ENCODE data around the gene FLT1. TPM values are rescaled to one million over a fixed set of nuclear protein-coding genes. Genes with fewer than 3 reads are reported as not detected.

Gene FLT1
- total RNA-seq, 1 experiment from 2014 or later: not detected

DNA sequence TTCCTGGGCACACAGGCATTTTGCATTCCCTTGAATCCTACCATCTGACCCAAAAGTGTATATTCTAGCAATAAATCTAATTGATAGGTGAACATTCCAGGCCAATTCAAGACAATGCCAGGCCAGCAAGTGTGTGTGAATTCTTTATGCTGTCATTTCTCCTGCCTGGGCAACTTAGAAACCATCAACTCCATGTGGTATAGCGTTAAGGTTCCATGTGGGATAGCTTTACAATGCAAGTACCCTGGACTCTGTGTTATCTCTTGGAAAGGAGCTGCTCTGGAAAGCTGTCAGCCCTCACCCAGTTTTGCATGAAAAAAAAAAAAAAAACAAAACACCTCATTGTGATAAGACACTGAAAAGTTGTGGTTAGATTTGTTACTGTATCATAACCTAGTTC, 15.6 kb upstream of the FLT1 start:
- CTCF ChIA-PET: no interaction called here
- intact Hi-C loops (cut with micrococcal nuclease; ENCODE audit: unreplicated experiment): no loop called here
- Mint-ChIP-seq H3K36me3 (ENCODE audit: insufficient read depth, unreplicated experiment) (no peaks in the 10 kb centered on the region), H3K27me3 (ENCODE audit: unreplicated experiment) (peaks cover 14% of the 10 kb centered on the region), H3K9me3 (ENCODE audit: low read depth, unreplicated experiment) (no peaks in the 10 kb centered on the region), H3K4me1 (ENCODE audit: low read depth, unreplicated experiment) (no peaks in the 10 kb centered on the region), H3K4me3 (ENCODE audit: low read depth, unreplicated experiment) (no peak overlapping the region), H3K27ac (ENCODE audit: unreplicated experiment) (no peak overlapping the region)
- no TSS peak for BruUV-seq (replicated peaks)
- DNase-seq: no peak
- TF ChIP-seq, protein P1, sequence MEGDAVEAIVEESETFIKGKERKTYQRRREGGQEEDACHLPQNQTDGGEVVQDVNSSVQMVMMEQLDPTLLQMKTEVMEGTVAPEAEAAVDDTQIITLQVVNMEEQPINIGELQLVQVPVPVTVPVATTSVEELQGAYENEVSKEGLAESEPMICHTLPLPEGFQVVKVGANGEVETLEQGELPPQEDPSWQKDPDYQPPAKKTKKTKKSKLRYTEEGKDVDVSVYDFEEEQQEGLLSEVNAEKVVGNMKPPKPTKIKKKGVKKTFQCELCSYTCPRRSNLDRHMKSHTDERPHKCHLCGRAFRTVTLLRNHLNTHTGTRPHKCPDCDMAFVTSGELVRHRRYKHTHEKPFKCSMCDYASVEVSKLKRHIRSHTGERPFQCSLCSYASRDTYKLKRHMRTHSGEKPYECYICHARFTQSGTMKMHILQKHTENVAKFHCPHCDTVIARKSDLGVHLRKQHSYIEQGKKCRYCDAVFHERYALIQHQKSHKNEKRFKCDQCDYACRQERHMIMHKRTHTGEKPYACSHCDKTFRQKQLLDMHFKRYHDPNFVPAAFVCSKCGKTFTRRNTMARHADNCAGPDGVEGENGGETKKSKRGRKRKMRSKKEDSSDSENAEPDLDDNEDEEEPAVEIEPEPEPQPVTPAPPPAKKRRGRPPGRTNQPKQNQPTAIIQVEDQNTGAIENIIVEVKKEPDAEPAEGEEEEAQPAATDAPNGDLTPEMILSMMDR (IDR thresholded peaks at IDR 0.05; ENCODE audit: unreplicated experiment): no peak

DNA sequence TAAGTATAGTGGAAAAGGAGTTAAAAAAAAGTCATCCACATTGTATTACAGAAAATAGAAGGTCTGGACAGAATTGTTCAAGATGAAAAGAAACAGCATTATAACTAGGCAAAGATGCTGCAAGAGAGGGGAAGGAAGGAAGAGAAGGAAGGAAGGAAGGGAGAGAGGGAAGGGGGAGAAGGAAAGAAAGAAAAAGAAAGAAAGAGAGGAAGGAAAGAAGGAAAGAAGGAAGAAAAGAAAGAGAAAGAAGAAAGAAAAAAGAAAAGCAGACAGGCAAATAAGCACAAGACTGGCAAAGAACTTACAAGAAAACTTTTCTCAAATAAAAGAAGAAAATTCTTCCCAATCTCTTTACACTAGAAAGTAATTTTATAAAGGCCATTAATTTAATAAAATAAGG, 15.1 kb upstream of the FLT1 start:
- no peak overlapping the region for H3K27ac Mint-ChIP-seq (ENCODE audit: unreplicated experiment)
- no TSS peak for BruUV-seq (replicated peaks)

DNA sequence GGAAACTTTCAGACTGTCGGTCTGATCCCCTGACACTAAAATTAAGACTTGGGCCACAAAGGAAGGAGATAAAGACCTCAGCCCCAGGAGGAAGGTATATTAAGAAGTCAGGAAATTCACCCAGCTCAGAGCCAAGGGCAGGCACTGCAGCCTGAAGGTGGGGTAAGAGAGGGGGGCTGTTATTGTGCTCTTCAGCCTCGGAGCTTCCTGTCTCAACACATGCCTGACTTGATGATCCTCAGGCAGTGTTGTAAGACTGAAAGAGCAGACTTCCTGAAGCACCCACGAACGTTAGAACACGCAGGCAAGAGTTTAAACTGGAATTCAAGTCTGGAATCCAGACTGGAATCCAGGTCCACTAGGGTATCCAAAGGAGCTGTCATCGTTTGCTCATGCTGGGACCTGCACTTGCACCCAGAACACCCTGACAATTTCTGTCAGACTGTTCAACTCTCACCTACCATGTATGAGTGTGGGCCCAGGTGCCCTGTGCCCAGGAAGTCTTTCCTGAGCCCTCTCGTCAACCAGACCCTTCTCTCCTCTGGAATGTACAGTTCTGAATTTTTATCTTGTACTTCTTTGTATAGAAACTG, 10.7 kb upstream of the FLT1 start:
- Mint-ChIP-seq H3K36me3 (ENCODE audit: insufficient read depth, unreplicated experiment) (no peaks in the 10 kb centered on the region), H3K9me3 (ENCODE audit: low read depth, unreplicated experiment) (no peaks in the 10 kb centered on the region), H3K27me3 (ENCODE audit: unreplicated experiment) (peaks cover 18% of the 10 kb centered on the region), H3K4me1 (ENCODE audit: low read depth, unreplicated experiment) (no peaks in the 10 kb centered on the region), H3K27ac (ENCODE audit: unreplicated experiment) (no peak overlapping the region), H3K4me3 (ENCODE audit: low read depth, unreplicated experiment) (no peak overlapping the region)
- CTCF ChIA-PET: no interaction called here
- no TSS peak for BruUV-seq (replicated peaks)
- no peak for DNase-seq
- TF ChIP-seq, protein P1 (IDR thresholded peaks at IDR 0.05; ENCODE audit: unreplicated experiment): no peak
- intact Hi-C loops (cut with micrococcal nuclease; ENCODE audit: unreplicated experiment): no loop called here

More for the DNA sequence above, 15.1 kb upstream of the FLT1 start:
- DNase-seq: no peak
- H3K4me3 Mint-ChIP-seq (ENCODE audit: low read depth, unreplicated experiment): no peak overlapping the region
- no peaks in the 10 kb centered on the region for H3K9me3 Mint-ChIP-seq (ENCODE audit: low read depth, unreplicated experiment)
- H3K4me1 Mint-ChIP-seq (ENCODE audit: low read depth, unreplicated experiment): no peaks in the 10 kb centered on the region
- H3K27me3 Mint-ChIP-seq (ENCODE audit: unreplicated experiment): peaks cover 14% of the 10 kb centered on the region
- H3K36me3 Mint-ChIP-seq (ENCODE audit: insufficient read depth, unreplicated experiment): no peaks in the 10 kb centered on the region
- TF ChIP-seq, protein P1 (IDR thresholded peaks at IDR 0.05; ENCODE audit: unreplicated experiment): no peak
- CTCF ChIA-PET: no interaction called here
- intact Hi-C loops (cut with micrococcal nuclease; ENCODE audit: unreplicated experiment): no loop called here

DNA sequence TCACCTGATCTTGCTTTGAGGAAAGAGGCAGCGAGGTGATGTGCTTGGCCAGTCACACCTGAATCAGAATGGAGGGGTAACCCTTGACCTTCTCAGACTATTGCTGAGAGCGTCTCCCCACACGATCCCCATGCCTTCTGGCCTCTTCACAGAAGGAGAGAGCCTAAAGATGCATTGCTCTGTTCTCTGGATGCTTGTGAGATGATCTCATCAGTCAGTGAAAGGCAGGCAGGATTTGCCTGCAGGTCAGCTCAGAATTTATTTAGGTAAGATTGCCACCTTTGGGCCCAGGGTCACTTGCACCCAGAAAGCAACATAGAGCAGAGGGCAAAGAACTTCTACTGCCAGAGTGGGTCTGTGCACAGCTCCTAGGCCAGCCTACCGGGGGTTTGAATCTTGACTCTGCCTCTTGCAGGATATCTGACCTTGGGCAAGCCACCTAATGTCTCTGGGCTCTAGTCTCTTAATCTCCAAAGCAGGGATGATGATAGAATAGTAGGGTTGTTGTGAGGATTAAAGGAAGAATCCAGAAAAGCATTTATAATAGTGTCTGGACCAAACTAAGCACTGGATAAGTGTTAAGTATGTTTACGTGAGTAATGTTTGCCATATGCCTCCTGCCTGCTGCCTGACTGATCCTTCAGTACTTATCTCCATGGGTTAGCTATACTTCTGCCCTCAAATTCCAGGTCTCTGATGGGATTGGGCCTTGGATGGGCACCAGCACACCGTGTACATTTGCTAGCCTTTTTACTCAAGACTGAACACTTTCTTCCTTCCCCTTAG, 8.4 kb upstream of the FLT1 start:
- no TSS peak for BruUV-seq (replicated peaks)
- Mint-ChIP-seq H3K36me3 (ENCODE audit: insufficient read depth, unreplicated experiment) (no peaks in the 10 kb centered on the region), H3K27ac (ENCODE audit: unreplicated experiment) (no peak overlapping the region), H3K9me3 (ENCODE audit: low read depth, unreplicated experiment) (no peaks in the 10 kb centered on the region), H3K4me3 (ENCODE audit: low read depth, unreplicated experiment) (no peak overlapping the region), H3K4me1 (ENCODE audit: low read depth, unreplicated experiment) (no peaks in the 10 kb centered on the region), H3K27me3 (ENCODE audit: unreplicated experiment) (peaks cover 40% of the 10 kb centered on the region)
- no peak for DNase-seq
- TF ChIP-seq, protein P1 (IDR thresholded peaks at IDR 0.05; ENCODE audit: unreplicated experiment): no peak
- intact Hi-C loops (cut with micrococcal nuclease; ENCODE audit: unreplicated experiment): no loop called here
- CTCF ChIA-PET: no interaction called here

All from Calu3 (cell line).